AG09309 (cell line): ENCODE measurements around the gene SUFU.

Experiments used
- DNase-seq: peaks from one replicate; pipeline ENCODE4 v3.0.0-alpha.2; 2010; ENCODE audit warnings: low read depth
- H3K4me3 ChIP-seq: 2 replicates; pipeline ENCODE4 v1.5.1; 2011; ENCODE audit warnings: mild to moderate bottlenecking, low read depth, low read length, moderate library complexity; ENCODE audit not compliant: control insufficient read depth
- CTCF ChIP-seq: IDR thresholded peaks from 2 replicates; pipeline ENCODE4 v1.5.1; 2011; ENCODE audit warnings: mild to moderate bottlenecking, low read depth, low read length, inconsistent platforms; ENCODE audit not compliant: insufficient read depth, control insufficient read depth; ENCODE audit errors: missing control alignments

Gene SUFU

GRCh38 chr10:102559764-102560163 lies 56.0 kb downstream of the SUFU start:
- no peak for DNase-seq
- H3K4me3 ChIP-seq: no peak overlapping the region
- no peak for TF ChIP-seq CTCF

DNA sequence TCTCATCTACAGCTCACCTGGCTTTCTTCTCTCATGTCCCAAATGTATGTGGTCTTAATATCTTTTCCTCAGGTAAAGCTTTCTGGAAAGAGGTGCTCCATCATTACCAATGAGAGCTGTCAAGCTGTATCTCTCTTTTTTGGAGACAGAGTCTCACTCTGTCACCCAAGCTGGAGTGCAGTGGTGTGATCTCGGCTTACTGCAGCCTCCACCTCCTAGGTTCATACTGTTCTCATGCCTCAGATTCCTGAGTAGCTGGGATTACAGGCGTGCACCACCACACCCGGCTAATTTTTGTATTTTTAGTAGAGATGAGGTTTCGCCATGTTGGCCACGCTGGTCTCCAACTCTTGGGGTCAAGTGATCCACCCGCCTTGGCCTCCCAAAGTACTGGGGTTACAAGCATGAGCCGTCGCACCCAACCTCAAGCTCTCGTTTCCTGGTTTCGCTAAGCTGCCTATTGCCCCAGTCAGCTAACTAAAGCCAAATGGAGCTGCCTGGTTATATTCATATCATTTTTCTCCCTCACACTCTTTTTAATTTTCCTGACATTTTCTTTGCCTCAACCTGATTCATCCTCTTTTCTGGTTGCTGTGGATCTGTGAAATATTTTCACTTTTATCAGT lies 60.5 kb downstream of the SUFU start:
- no peak for TF ChIP-seq CTCF
- H3K4me3 ChIP-seq: no peak overlapping the region
- DNase-seq: no peak

- no peak for DNase-seq
- no peak overlapping the region for H3K4me3 ChIP-seq
- TF ChIP-seq CTCF: no peak
Measured at GRCh38 chr10:102565793-102566192, 62.0 kb downstream of the SUFU start.

DNA sequence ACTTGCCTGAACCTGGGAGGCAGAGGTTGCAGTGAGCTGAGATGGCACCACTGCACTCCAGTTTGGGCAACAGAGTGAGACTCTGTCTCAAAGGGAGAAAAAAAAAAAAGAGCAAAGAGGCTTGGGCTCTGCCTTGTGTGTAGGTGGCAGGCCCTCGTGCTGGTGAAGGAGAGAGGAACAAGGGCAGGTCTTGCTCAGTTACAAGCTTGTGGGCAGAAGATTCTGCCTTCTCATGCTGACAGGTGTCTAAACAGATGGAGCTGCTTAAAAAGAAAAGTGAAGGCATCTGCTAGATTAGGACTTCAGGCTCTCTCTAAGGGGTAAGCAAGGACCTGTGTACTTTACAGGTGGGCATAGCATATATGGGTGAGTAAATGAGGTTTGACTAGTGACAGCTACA lies 75.0 kb downstream of the SUFU start:
- no peak for DNase-seq
- no peak for TF ChIP-seq CTCF
- no peak overlapping the region for H3K4me3 ChIP-seq

- H3K4me3 ChIP-seq: no peak overlapping the region
- TF ChIP-seq CTCF: no peak
- DNase-seq: no peak
Measured at GRCh38 chr10:102579328-102579727, 75.6 kb downstream of the SUFU start.

DNA sequence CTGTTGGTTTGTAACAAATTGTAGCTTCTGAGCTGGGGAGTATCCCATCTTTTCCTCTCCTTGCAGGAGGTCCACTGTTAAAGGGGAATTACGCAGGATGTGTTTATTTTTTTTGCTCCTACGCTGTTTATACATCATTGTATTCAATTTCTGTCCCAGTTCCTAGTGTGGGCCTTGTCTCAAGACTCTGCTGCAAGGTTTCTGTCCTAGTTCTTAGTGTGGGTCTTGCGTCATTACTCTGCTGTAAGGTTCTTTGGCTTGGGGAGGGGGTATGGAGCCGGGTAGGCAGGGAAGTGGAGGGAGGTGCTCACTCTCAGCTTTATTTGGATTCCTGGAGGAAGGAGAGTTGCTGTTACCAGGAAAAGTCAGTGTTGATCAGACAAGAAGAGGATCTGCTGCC lies 76.5 kb downstream of the SUFU start:
- TF ChIP-seq CTCF: no peak
- no peak for DNase-seq
- no peak overlapping the region for H3K4me3 ChIP-seq

DNA sequence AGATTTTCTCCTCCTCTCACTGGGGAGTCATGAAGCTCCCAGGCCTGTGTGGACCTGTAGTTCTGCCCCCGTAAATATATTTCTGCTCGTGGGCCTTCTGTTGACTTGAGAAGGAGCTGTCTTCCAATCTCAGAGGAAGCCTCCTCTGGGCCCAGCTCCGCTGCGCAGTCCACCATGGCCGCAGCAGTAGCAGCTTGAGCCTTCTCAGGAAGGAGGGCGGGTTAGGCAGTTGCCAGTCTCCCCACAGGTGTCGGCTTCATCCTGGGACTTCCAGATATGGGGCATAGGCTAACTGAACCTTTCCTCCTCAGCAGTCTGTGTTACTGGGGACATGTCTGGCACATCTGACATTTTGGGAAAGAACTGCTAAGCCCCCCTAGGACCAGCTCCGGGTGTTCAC lies 77.6 kb downstream of the SUFU start:
- no peak for TF ChIP-seq CTCF
- DNase-seq: no peak

More for the DNA sequence above, 77.6 kb downstream of the SUFU start:
- H3K4me3 ChIP-seq: no peak overlapping the region
